GM12801 (cell line): ENCODE results near the gene ACTL6A.

ENCODE experiments used
- CTCF ChIP-seq: IDR thresholded peaks from one replicate; pipeline ENCODE4 v1.5.1; 2011; ENCODE audit warnings: control low read depth; ENCODE audit not compliant: insufficient read length; ENCODE audit errors: extremely low read depth

Gene ACTL6A

GRCh38 chr3:179610066-179610465 is 47.3 kb downstream of the ACTL6A start:
- TF ChIP-seq CTCF: no peak

GRCh38 chr3:179613807-179614206 is 51.1 kb downstream of the ACTL6A start:
- TF ChIP-seq CTCF: no peak

GRCh38 chr3:179615458-179616173 is 52.9 kb downstream of the ACTL6A start:
- TF ChIP-seq CTCF: no peak

GRCh38 chr3:179622023-179622422 is 59.3 kb downstream of the ACTL6A start:
- TF ChIP-seq CTCF: no peak

GRCh38 chr3:179624451-179624850 is 61.7 kb downstream of the ACTL6A start:
- TF ChIP-seq CTCF: no peak

GRCh38 chr3:179630753-179631451 is 68.2 kb downstream of the ACTL6A start:
- TF ChIP-seq CTCF: no peak
